HL-60 (cell line): ENCODE data around the gene NEUROD2.

Experiments
- DNase-seq, 2 experiments: peaks; one replicate each; pipeline ENCODE4 v3.0.0-alpha.2; 2010 to 2020; ENCODE audit warnings: low read depth in 1 of 2, low spot score in 1 of 2
- H3K27ac ChIP-seq: fragments of 250-450 bp; sonication (Bioruptor Pico); replicated peaks from 2 replicates; pipeline ENCODE4 v1.5.1; 2020; ENCODE audit warnings: mild to moderate bottlenecking, moderate library complexity
- H3K27me3 ChIP-seq: fragments of 250-450 bp; sonication (Bioruptor Pico); 2 replicates; pipeline ENCODE4 v1.5.1; 2021; ENCODE audit warnings: mild to moderate bottlenecking, moderate library complexity; ENCODE audit not compliant: insufficient read depth, poor library complexity, severe bottlenecking
- H3K4me3 ChIP-seq: replicated peaks from 2 replicates; pipeline ENCODE4 v1.5.1; 2011; ENCODE audit warnings: mild to moderate bottlenecking, control low read depth, low read length; ENCODE audit not compliant: insufficient read depth
- GABPA ChIP-seq: IDR thresholded peaks from 2 replicates; pipeline ENCODE4 v1.6.1; 2012; ENCODE audit warnings: low read depth
- POLR2AphosphoS5 ChIP-seq: IDR thresholded peaks from 2 replicates; pipeline ENCODE4 v1.6.1; 2012; ENCODE audit warnings: low read depth
- SPI1 ChIP-seq: IDR thresholded peaks from 2 replicates; pipeline ENCODE4 v1.6.1; 2012; ENCODE audit warnings: low read depth, mild to moderate bottlenecking, borderline replicate concordance
- TF ChIP-seq, protein P1 (sequence below): IDR thresholded peaks from 2 replicates; pipeline ENCODE4 v1.6.1; 2012; ENCODE audit warnings: low read depth; ENCODE audit not compliant: insufficient replicate concordance
- TF ChIP-seq, protein P2 (sequence below): IDR thresholded peaks from one replicate; pipeline ENCODE4 v1.5.1; 2011; ENCODE audit warnings: low read length, control low read depth, inconsistent platforms; ENCODE audit not compliant: insufficient read depth

The NEUROD2 gene

DNA sequence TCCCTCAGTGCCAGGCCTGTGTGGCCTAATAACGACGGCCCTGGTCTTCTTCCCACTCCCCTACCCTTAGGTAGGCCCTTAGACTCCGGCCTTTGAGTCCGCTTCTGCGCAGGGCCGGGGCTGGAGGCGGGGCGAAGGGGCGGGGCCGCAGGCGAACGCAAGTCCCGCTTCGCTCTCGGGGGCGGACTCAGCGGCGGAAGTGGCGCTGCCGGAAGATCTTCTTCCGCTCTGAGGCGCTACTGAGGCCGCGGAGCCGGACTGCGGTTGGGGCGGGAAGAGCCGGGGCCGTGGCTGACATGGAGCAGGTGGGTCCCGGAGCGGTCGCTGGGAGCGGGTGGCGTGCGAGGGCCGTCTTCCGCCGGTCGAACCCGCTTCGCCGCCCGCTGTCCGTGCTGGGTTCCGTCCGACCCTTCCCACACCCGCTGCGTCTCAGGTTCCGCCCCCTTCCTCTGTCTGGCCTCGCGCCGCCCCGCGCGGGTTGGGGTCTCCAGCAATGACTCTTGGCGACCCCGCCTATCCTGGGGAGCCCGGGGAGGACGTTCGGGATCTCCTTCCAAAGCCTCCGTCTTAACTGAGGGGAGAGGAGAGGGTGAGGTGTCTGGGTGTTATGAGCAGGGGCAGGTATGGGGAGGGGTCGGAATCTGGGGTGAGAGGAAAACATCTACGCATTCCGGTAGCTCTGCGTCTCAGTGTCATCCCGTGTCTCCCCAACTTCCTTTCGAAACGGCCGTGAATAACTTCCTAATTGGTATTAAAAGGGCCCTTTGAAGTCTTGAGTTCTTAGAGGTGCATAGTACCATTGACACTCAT is 29.4 kb upstream of the NEUROD2 start, which contains the start of gene STARD3:
STARD3 (plus strand) TSS at position 218 of the 810 bp plus-strand sequence. CDS start 16,388 bp downstream, outside the sequence.
- H3K4me3 ChIP-seq: peak within 1 kb of the TSS; percentile 90
- TF ChIP-seq GABPA (peak; percentile 91), SPI1 (peak; percentile 43; the same call in 1 of the 2 replicates), POLR2AphosphoS5 (peak; percentile 68)
- TF ChIP-seq, protein P1, sequence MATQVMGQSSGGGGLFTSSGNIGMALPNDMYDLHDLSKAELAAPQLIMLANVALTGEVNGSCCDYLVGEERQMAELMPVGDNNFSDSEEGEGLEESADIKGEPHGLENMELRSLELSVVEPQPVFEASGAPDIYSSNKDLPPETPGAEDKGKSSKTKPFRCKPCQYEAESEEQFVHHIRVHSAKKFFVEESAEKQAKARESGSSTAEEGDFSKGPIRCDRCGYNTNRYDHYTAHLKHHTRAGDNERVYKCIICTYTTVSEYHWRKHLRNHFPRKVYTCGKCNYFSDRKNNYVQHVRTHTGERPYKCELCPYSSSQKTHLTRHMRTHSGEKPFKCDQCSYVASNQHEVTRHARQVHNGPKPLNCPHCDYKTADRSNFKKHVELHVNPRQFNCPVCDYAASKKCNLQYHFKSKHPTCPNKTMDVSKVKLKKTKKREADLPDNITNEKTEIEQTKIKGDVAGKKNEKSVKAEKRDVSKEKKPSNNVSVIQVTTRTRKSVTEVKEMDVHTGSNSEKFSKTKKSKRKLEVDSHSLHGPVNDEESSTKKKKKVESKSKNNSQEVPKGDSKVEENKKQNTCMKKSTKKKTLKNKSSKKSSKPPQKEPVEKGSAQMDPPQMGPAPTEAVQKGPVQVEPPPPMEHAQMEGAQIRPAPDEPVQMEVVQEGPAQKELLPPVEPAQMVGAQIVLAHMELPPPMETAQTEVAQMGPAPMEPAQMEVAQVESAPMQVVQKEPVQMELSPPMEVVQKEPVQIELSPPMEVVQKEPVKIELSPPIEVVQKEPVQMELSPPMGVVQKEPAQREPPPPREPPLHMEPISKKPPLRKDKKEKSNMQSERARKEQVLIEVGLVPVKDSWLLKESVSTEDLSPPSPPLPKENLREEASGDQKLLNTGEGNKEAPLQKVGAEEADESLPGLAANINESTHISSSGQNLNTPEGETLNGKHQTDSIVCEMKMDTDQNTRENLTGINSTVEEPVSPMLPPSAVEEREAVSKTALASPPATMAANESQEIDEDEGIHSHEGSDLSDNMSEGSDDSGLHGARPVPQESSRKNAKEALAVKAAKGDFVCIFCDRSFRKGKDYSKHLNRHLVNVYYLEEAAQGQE: peak; percentile 14
- TF ChIP-seq, protein P2, sequence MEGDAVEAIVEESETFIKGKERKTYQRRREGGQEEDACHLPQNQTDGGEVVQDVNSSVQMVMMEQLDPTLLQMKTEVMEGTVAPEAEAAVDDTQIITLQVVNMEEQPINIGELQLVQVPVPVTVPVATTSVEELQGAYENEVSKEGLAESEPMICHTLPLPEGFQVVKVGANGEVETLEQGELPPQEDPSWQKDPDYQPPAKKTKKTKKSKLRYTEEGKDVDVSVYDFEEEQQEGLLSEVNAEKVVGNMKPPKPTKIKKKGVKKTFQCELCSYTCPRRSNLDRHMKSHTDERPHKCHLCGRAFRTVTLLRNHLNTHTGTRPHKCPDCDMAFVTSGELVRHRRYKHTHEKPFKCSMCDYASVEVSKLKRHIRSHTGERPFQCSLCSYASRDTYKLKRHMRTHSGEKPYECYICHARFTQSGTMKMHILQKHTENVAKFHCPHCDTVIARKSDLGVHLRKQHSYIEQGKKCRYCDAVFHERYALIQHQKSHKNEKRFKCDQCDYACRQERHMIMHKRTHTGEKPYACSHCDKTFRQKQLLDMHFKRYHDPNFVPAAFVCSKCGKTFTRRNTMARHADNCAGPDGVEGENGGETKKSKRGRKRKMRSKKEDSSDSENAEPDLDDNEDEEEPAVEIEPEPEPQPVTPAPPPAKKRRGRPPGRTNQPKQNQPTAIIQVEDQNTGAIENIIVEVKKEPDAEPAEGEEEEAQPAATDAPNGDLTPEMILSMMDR: no peak
- DNase-seq: peak; percentile 89 to 91
- H3K27me3 ChIP-seq: no peaks in the 10 kb centered on the region
- peak within 1 kb of the TSS; percentile 97 for H3K27ac ChIP-seq

DNA sequence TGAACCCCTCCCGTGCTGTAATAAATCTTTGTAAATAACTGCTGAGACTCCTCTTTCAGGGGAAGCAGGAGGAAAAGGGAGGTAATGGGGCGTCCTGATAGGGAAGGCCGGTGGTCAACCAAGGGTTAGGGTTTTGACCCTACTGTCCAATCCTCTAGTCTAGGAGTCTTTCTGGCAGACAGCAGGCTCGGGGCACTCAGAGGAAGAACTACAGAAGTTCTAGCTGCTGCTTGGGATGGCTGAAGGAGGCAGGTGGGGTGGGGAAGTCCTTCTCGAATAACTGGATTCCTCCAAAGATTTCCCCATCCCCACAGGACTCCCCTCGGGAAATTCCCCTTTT is 28.8 kb upstream of the NEUROD2 start:
- peak overlapping the region; percentile 97 for H3K27ac ChIP-seq
- TF ChIP-seq, protein P2: no peak
- TF ChIP-seq, protein P1: no peak
- TF ChIP-seq SPI1 (no peak), GABPA (no peak), POLR2AphosphoS5 (no peak)
- peak in 1 of 2 experiments; percentile 8 for DNase-seq
- no peaks in the 10 kb centered on the region for H3K27me3 ChIP-seq
- H3K4me3 ChIP-seq: peak overlapping the region; percentile 90

DNA sequence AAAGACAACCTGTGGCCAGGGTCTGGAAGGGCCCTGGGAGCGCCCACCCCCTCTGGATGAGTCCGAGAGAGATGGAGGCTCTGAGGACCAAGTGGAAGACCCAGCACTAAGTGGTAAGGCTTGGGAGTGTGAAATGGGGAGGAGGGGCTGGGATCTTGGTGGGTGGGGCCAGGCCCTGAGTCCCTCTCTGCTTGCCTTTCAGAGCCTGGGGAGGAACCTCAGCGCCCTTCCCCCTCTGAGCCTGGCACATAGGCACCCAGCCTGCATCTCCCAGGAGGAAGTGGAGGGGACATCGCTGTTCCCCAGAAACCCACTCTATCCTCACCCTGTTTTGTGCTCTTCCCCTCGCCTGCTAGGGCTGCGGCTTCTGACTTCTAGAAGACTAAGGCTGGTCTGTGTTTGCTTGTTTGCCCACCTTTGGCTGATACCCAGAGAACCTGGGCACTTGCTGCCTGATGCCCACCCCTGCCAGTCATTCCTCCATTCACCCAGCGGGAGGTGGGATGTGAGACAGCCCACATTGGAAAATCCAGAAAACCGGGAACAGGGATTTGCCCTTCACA is 28.0 kb upstream of the NEUROD2 start:
- H3K27ac ChIP-seq: peak overlapping the region; percentile 97
- TF ChIP-seq GABPA (no peak), POLR2AphosphoS5 (no peak), SPI1 (peak; percentile 61; the same call in 1 of the 2 replicates)
- TF ChIP-seq, protein P1: no peak
- TF ChIP-seq, protein P2: no peak
- no peak overlapping the region for H3K4me3 ChIP-seq
- no peaks in the 10 kb centered on the region for H3K27me3 ChIP-seq
- DNase-seq: peak in 1 of 2 experiments; percentile 74
